ENCODE results near the gene FBXO2.

- no peak for TF ChIP-seq CEBPB (IDR thresholded peaks at IDR 0.05)
- no peak for TF ChIP-seq TAF1 (IDR thresholded peaks at IDR 0.05; ENCODE audit: low read depth)
- TF ChIP-seq EP300 (IDR thresholded peaks at IDR 0.05; ENCODE audit: borderline replicate concordance) = no peak
- no peak for TF ChIP-seq TEAD4 (IDR thresholded peaks at IDR 0.05)
- TF ChIP-seq RAD21 (IDR thresholded peaks at IDR 0.05; ENCODE audit: low read depth) = no peak
- no peak for TF ChIP-seq FOXM1 (IDR thresholded peaks at IDR 0.05; ENCODE audit: borderline replicate concordance, low read depth)
- no peak for TF ChIP-seq NFIC (IDR thresholded peaks at IDR 0.05)
- TF ChIP-seq, protein P1, sequence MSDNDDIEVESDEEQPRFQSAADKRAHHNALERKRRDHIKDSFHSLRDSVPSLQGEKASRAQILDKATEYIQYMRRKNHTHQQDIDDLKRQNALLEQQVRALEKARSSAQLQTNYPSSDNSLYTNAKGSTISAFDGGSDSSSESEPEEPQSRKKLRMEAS (IDR thresholded peaks at IDR 0.05) = no peak
- no peak for TF ChIP-seq USF1 (IDR thresholded peaks at IDR 0.05)
- no peak for TF ChIP-seq REST (IDR thresholded peaks at IDR 0.05; ENCODE audit: low read depth)
- no peak for TF ChIP-seq TCF12 (IDR thresholded peaks at IDR 0.05; ENCODE audit: low read depth)
- no peak for TF ChIP-seq EGR1 (IDR thresholded peaks at IDR 0.05)
- no peak for TF ChIP-seq CREB1 (IDR thresholded peaks at IDR 0.05; ENCODE audit: low read depth)
- no peak for TF ChIP-seq ZBTB7A (IDR thresholded peaks at IDR 0.05; ENCODE audit: low read depth)
Measured at GRCh38 chr1:11703357-11704193, 49.3 kb upstream of the FBXO2 start.
